Endothelial cell (in vitro differentiated cells): Measurements from ENCODE around the gene PMM1. TPM values are rescaled to one million over a fixed set of nuclear protein-coding genes. Genes with fewer than 3 reads are reported as not detected.

Experiments used
- DNase-seq: peaks from one replicate; pipeline ENCODE4 v3.0.0; 2021; ENCODE audit warnings: low spot score
- H3K27ac Mint-ChIP-seq: one replicate; pipeline ENCODE4 v1.8.0; 2021; ENCODE audit warnings: mixed read lengths, inconsistent platforms; ENCODE audit not compliant: unreplicated experiment
- H3K27me3 Mint-ChIP-seq: one replicate; pipeline ENCODE4 v1.8.0; 2021; ENCODE audit warnings: mild to moderate bottlenecking, moderate library complexity, mixed read lengths, inconsistent platforms; ENCODE audit not compliant: unreplicated experiment
- H3K36me3 Mint-ChIP-seq: one replicate; pipeline ENCODE4 v1.8.0; 2021; ENCODE audit warnings: mild to moderate bottlenecking, low read depth, mixed read lengths, inconsistent platforms; ENCODE audit not compliant: unreplicated experiment
- H3K4me1 Mint-ChIP-seq: one replicate; pipeline ENCODE4 v1.8.0; 2021; ENCODE audit warnings: mild to moderate bottlenecking, mixed read lengths, inconsistent platforms; ENCODE audit not compliant: unreplicated experiment
- H3K4me3 Mint-ChIP-seq: one replicate; pipeline ENCODE4 v1.8.0; 2021; ENCODE audit warnings: mild to moderate bottlenecking, mixed read lengths, inconsistent platforms; ENCODE audit not compliant: unreplicated experiment
- H3K9me3 Mint-ChIP-seq: one replicate; pipeline ENCODE4 v1.8.0; 2021; ENCODE audit warnings: mixed read lengths, inconsistent platforms; ENCODE audit not compliant: unreplicated experiment
- CTCF ChIP-seq: fragments of 200-600 bp; sonication (generic); IDR thresholded peaks from one replicate; pipeline ENCODE4 v1.5.0; 2021; ENCODE audit warnings: antibody characterized with exemption; ENCODE audit not compliant: unreplicated experiment
- total RNA-seq: library from RNA; stranded (reverse); fragmentation: NEBNext Ultra II Directional; extraction: Animal tissue kit (Norgen Biotek cat#: 25700); gene quantifications from one replicate; pipeline ENCODE4 v1.2.1, GENCODE V29; 2021; ENCODE audit not compliant: unreplicated experiment

Gene PMM1
- total RNA-seq, 1 donor from 2014 or later = 6.0 TPM

GRCh38 chr22:41550952-41551491, 38.6 kb downstream of the PMM1 start:
- Mint-ChIP-seq H3K36me3 (no peaks in the 10 kb centered on the region), H3K27me3 (peaks cover 4% of the 10 kb centered on the region), H3K4me3 (no peak overlapping the region), H3K4me1 (no peaks in the 10 kb centered on the region), H3K27ac (no peak overlapping the region), H3K9me3 (no peaks in the 10 kb centered on the region)
- DNase-seq = no peak
- TF ChIP-seq CTCF = no peak

DNA sequence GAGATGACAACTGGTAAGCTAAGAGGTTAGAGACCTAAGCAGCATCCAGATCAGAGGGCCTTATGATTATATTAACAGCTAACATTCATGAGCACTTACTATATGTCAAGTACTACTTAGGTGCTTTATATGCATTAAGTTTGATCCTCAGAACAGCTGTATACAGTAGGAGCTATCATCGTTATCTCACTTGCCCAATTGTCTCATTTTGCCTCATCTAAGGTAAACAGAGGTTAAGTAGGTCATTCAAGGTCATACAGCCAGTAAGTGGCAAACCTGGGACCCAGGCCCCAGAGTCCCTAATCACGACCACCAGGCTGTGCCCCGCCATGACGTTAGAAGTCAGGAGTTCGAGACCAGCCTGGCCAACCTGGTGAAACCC, 40.8 kb downstream of the PMM1 start:
- Mint-ChIP-seq H3K9me3 (no peaks in the 10 kb centered on the region), H3K36me3 (no peaks in the 10 kb centered on the region), H3K4me1 (peaks cover 3% of the 10 kb centered on the region), H3K27ac (no peak overlapping the region), H3K27me3 (peaks cover 8% of the 10 kb centered on the region), H3K4me3 (no peak overlapping the region)
- no peak for DNase-seq
- no peak for TF ChIP-seq CTCF

DNA sequence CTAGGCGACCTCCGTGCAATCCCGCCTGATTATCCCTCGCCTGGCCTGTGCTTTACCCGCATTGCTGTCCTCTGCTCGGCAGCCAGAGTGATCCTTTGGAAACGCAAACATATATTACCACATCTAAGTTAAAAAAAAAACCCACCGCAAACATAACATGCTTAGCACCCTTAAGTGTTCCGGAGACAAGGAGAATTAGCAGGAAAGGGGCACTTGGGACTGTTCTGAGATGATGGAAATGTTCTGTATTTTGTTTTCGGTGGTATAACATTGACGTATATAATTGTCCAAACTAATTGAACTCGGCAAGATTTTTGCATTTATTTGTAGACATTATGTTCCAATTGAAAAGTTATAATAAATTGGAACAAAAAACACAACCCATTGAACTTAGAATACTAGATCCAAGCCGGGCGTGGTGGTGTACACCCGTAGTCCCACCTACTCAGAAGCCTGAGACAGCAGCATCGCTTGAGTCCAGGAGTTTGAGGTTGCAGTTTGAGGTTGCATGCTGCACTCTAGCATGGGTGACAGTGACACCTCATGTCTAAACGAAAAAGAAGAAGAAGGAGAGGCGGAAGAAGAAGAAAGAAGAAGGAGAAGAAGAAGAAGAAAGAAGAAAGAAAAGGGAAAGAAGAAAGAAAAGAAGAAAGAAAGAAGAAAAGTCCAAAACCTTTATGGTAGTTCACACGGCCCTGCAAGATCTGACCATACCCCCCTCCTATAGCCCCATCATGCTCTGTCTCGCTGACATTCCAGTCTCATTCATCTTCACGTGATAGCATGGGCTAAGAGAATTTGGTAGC, 44.8 kb downstream of the PMM1 start:
- peak overlapping the region; percentile 76 for H3K27ac Mint-ChIP-seq
- H3K9me3 Mint-ChIP-seq = no peaks in the 10 kb centered on the region
- no peak for DNase-seq
- H3K4me1 Mint-ChIP-seq = peaks cover 13% of the 10 kb centered on the region
- no peak for TF ChIP-seq CTCF
- peak overlapping the region; percentile 95 for H3K4me3 Mint-ChIP-seq
- peaks cover 6% of the 10 kb centered on the region for H3K36me3 Mint-ChIP-seq
- peaks cover 8% of the 10 kb centered on the region for H3K27me3 Mint-ChIP-seq

DNA sequence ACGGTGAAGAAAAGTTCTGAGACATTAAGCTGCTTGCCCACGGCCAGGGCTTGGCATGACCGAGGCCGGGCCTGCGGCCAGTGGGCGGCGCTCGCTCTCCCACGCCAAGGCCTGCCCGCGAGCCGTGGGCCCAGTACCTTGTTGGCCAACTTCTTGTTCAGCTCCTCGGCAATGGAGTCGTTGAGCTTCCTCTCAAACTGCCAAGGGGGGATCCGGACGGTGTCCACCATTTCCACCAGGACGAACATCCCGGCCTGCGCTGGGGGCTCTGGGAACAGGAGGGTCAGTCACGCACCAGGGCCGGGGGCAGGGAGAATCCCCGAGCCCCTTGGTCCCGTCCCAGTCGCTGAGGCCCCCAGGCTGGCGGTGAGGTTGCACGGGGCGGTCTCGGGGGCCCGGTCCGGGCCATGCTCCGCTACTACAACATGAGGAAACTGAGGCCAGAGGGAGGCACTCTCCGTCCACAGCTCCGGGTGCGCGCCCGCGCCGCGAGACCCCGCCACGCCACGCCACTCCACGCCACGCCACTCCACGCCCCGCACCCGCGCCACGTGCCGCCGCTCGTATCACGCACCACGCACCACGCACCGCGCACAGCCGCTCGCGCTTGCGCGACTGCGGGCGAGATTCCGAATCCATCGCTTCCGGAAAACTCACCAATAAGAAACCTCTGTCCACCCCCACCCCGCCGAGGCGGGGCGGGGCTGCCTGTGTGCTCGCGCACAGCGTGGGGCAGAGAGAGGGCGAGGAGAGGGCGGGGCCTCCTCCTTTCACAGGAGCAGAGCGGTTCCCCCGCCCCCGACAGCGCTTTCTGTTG, 45.6 kb downstream of the PMM1 start, which contains the start of gene POLR3H:
Gene POLR3H (minus strand): TSS at position 617 of the 817 bp plus-strand sequence. CDS start 369 bp downstream, at position 248.
- DNase-seq = peak; percentile 96
- peaks cover 8% of the 10 kb centered on the region for H3K27me3 Mint-ChIP-seq
- no peaks in the 10 kb centered on the region for H3K9me3 Mint-ChIP-seq
- peak within 1 kb of the TSS; percentile 76 for H3K27ac Mint-ChIP-seq
- TF ChIP-seq CTCF = peak; percentile 11
- peak within 1 kb of the TSS; percentile 95 for H3K4me3 Mint-ChIP-seq
- H3K36me3 Mint-ChIP-seq = peaks cover 13% of the 10 kb centered on the region
- peaks cover 13% of the 10 kb centered on the region for H3K4me1 Mint-ChIP-seq
